Measurements from ENCODE around the gene PHC1.

The PHC1 gene

GRCh38 chr12:8968761-8969160, 54.5 kb downstream of the PHC1 start:
- no peak for DNase-seq (ENCODE audit: low read depth in 1 of 2, low spot score in 1 of 2)
- in situ Hi-C loops (cut with HindIII; ENCODE audit: low pct_unique_long_range_greater_than_20kb, low sequenced_read_pairs) = no loop called here
- no peak for TF ChIP-seq JUND (IDR thresholded peaks at IDR 0.05; ENCODE audit: low read depth)

- peak in 1 of 2 experiments; percentile 24 for DNase-seq (ENCODE audit: low read depth in 1 of 2, low spot score in 1 of 2)
- in situ Hi-C loops (cut with HindIII; ENCODE audit: low pct_unique_long_range_greater_than_20kb, low sequenced_read_pairs) = no loop called here
- no peak for TF ChIP-seq JUND (IDR thresholded peaks at IDR 0.05; ENCODE audit: low read depth)
These were observed 55.6 kb downstream of the PHC1 start for GRCh38 chr12:8969861-8970411.

DNA sequence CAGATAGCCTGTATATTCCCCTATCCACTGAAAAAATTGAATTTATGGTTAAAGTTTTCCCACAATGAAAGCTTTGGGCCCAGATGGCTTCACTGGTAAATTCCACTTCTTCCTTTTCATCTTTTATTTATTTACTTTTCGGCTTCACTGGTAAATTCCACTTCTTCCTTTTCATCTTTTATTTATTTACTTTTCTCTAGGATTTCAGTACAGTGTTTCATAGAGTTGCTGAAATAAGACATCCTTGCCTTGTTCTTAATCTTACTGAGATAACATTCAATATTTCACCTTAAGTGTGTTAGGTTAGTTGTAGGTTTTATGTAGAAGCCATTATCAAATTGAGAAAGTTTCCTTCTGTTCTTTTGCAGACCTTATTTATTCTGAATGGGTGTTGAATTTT, 56.1 kb downstream of the PHC1 start:
- in situ Hi-C loops (cut with HindIII; ENCODE audit: low pct_unique_long_range_greater_than_20kb, low sequenced_read_pairs) = no loop called here
- no peak for TF ChIP-seq JUND (IDR thresholded peaks at IDR 0.05; ENCODE audit: low read depth)
- DNase-seq (ENCODE audit: low read depth in 1 of 2, low spot score in 1 of 2) = no peak

GRCh38 chr12:8980137-8980536, 65.8 kb downstream of the PHC1 start:
- in situ Hi-C loops (cut with HindIII; ENCODE audit: low pct_unique_long_range_greater_than_20kb, low sequenced_read_pairs) = no loop called here
- TF ChIP-seq JUND (IDR thresholded peaks at IDR 0.05; ENCODE audit: low read depth) = no peak
- DNase-seq (ENCODE audit: low read depth in 1 of 2, low spot score in 1 of 2) = no peak

DNA sequence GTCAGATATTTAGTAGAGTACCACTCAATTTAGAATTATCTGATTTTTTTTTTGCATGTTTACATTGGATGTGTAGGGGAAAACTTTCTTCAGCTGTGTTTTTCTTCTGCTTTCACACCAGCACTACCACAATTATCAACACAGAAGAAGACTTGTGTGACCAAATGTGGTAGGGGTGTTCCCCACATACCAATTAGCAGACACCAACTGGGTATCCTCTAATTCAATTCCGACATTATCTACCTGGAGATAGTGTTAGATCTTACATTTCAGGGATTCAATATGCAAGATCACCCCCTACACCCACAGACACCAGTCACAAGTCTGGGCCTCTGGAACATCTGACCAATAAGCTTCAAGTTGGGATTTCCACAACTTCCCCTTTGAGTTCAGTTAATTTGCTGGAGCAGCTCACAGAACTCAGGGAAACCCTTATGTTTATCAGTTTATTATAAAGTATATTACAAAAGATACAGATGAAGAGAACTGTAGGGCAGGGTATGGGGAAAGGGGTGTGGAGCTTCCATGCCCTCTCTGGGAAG, 71.0 kb downstream of the PHC1 start:
- DNase-seq (ENCODE audit: low read depth in 1 of 2, low spot score in 1 of 2) = no peak
- no peak for TF ChIP-seq JUND (IDR thresholded peaks at IDR 0.05; ENCODE audit: low read depth)
- in situ Hi-C loops (cut with HindIII; ENCODE audit: low pct_unique_long_range_greater_than_20kb, low sequenced_read_pairs) = no loop called here

- DNase-seq (ENCODE audit: low read depth in 1 of 2, low spot score in 1 of 2) = no peak
- no peak for TF ChIP-seq JUND (IDR thresholded peaks at IDR 0.05; ENCODE audit: low read depth)
- in situ Hi-C loops (cut with HindIII; ENCODE audit: low pct_unique_long_range_greater_than_20kb, low sequenced_read_pairs) = no loop called here
These were observed 72.9 kb downstream of the PHC1 start for GRCh38 chr12:8987163-8987562.

DNA sequence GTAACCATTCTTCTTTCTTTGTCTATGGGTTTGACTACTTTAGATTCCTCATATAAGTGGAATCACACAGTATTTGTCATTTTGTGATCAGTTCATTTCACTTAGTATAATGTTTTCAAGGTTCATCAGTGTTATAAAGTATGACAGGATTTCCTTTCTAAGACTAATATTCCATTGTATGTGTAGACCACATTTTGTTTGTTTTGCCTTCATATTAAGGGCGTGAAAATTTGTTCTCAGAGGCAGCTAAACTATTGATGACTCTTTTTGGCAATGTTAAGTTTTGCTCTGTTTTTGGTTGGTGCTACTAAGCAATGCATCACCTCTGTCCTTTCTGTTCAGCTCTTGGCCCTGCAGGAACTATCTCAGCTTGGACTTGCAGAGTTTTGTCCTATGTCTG, 73.4 kb downstream of the PHC1 start:
- no peak for TF ChIP-seq JUND (IDR thresholded peaks at IDR 0.05; ENCODE audit: low read depth)
- in situ Hi-C loops (cut with HindIII; ENCODE audit: low pct_unique_long_range_greater_than_20kb, low sequenced_read_pairs) = no loop called here
- DNase-seq (ENCODE audit: low read depth in 1 of 2, low spot score in 1 of 2) = no peak

DNA sequence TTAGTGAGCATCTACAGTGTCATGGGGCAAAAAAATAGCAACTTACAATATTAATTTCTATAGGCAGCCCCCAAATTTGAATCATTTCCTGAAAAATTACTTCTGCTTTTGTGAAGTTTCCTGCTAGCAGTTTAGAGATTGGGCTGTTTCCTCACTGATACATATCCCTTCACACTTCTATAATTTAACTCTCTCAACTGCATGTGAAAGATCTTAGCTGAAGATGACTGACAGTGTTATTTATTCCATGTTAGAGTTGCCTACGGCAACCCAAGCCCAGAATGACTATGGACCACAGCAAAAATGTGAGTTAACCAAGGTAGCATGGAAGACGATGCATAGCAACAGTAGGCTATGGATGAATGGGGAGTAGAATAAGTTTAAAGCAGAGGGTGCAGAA, 75.1 kb downstream of the PHC1 start, which contains the start of gene KLRG1:
KLRG1 (plus strand) TSS at position 134 of the 400 bp plus-strand sequence; CDS start at position 224, 90 bp downstream.
- in situ Hi-C loops (cut with HindIII; ENCODE audit: low pct_unique_long_range_greater_than_20kb, low sequenced_read_pairs) = no loop called here
- no peak for TF ChIP-seq JUND (IDR thresholded peaks at IDR 0.05; ENCODE audit: low read depth)
- no peak for DNase-seq (ENCODE audit: low read depth in 1 of 2, low spot score in 1 of 2)
